Measurements from ENCODE around the gene ADCY10.
A peak's percentile ranks its signal among the peaks of the same experiment; 100 is the strongest.

Gene ADCY10

GRCh38 chr1:167764458-167765330 lies 149.2 kb downstream of the ADCY10 start:
- peak in 1 of 2 experiments; percentile 12 for DNase-seq (ENCODE audit: low read depth in 1 of 2, low spot score in 1 of 2)
- Histone ChIP-seq H3K27ac (replicated peaks) (no peak overlapping the region), H3K4me3 (replicated peaks; ENCODE audit: insufficient read depth, low read length) (no peak overlapping the region), H3K27me3 (ENCODE audit: insufficient read depth, poor library complexity, severe bottlenecking) (no peaks in the 10 kb centered on the region)
- no peak for TF ChIP-seq GABPA (IDR thresholded peaks at IDR 0.05; ENCODE audit: low read depth)
- TF ChIP-seq, protein P1, sequence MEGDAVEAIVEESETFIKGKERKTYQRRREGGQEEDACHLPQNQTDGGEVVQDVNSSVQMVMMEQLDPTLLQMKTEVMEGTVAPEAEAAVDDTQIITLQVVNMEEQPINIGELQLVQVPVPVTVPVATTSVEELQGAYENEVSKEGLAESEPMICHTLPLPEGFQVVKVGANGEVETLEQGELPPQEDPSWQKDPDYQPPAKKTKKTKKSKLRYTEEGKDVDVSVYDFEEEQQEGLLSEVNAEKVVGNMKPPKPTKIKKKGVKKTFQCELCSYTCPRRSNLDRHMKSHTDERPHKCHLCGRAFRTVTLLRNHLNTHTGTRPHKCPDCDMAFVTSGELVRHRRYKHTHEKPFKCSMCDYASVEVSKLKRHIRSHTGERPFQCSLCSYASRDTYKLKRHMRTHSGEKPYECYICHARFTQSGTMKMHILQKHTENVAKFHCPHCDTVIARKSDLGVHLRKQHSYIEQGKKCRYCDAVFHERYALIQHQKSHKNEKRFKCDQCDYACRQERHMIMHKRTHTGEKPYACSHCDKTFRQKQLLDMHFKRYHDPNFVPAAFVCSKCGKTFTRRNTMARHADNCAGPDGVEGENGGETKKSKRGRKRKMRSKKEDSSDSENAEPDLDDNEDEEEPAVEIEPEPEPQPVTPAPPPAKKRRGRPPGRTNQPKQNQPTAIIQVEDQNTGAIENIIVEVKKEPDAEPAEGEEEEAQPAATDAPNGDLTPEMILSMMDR (IDR thresholded peaks at IDR 0.05; ENCODE audit: insufficient read depth, low read length): no peak
- TF ChIP-seq, protein P2, sequence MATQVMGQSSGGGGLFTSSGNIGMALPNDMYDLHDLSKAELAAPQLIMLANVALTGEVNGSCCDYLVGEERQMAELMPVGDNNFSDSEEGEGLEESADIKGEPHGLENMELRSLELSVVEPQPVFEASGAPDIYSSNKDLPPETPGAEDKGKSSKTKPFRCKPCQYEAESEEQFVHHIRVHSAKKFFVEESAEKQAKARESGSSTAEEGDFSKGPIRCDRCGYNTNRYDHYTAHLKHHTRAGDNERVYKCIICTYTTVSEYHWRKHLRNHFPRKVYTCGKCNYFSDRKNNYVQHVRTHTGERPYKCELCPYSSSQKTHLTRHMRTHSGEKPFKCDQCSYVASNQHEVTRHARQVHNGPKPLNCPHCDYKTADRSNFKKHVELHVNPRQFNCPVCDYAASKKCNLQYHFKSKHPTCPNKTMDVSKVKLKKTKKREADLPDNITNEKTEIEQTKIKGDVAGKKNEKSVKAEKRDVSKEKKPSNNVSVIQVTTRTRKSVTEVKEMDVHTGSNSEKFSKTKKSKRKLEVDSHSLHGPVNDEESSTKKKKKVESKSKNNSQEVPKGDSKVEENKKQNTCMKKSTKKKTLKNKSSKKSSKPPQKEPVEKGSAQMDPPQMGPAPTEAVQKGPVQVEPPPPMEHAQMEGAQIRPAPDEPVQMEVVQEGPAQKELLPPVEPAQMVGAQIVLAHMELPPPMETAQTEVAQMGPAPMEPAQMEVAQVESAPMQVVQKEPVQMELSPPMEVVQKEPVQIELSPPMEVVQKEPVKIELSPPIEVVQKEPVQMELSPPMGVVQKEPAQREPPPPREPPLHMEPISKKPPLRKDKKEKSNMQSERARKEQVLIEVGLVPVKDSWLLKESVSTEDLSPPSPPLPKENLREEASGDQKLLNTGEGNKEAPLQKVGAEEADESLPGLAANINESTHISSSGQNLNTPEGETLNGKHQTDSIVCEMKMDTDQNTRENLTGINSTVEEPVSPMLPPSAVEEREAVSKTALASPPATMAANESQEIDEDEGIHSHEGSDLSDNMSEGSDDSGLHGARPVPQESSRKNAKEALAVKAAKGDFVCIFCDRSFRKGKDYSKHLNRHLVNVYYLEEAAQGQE (IDR thresholded peaks at IDR 0.05; ENCODE audit: insufficient replicate concordance, low read depth): no peak
- no peak for TF ChIP-seq SPI1 (IDR thresholded peaks at IDR 0.05; ENCODE audit: borderline replicate concordance, low read depth)
- TF ChIP-seq POLR2AphosphoS5 (IDR thresholded peaks at IDR 0.05; ENCODE audit: low read depth): no peak

DNA sequence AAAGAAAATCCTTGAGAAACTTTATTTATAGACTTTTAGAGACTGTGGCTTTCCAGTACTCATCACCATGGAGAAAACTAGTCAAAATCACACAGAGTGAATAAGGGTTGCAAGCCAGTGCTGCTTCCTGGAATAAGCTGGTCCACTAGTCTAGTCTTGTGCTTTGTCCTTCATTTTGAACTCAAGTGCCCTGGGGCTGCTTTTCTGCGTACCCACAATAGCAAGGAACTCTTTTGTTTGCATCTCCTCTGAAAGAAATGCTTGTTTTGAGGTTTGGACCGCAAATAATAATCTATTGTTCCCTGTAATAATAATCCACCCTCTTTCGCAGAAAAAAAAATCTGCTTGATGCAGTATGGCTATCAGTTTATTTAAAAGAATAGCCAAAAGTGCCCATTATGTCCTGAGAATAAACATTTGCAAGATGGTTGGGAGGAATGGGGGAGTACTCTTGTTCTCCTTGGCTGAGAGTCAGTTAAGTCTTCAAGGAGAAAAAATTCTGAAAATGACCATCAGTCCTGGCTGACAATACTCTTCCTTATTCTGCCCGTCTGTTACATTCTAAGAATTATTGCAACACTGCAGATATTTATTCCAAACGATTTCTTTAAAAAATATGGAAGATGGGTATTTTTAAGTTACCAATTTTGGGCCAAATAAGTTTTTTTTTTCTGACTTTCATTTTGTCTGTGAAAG lies 150.3 kb downstream of the ADCY10 start:
- Histone ChIP-seq H3K27me3 (ENCODE audit: insufficient read depth, poor library complexity, severe bottlenecking) (no peaks in the 10 kb centered on the region), H3K4me3 (replicated peaks; ENCODE audit: insufficient read depth, low read length) (no peak overlapping the region), H3K27ac (replicated peaks) (no peak overlapping the region)
- TF ChIP-seq POLR2AphosphoS5 (IDR thresholded peaks at IDR 0.05; ENCODE audit: low read depth): no peak
- peak in 1 of 2 experiments; percentile 34 for DNase-seq (ENCODE audit: low read depth in 1 of 2, low spot score in 1 of 2)

- Histone ChIP-seq H3K27me3 (ENCODE audit: insufficient read depth, poor library complexity, severe bottlenecking) (no peaks in the 10 kb centered on the region), H3K27ac (replicated peaks) (peak overlapping the region; percentile 1; the same call in 1 of the 2 replicates), H3K4me3 (replicated peaks; ENCODE audit: insufficient read depth, low read length) (no peak overlapping the region)
- TF ChIP-seq, protein P1 (IDR thresholded peaks at IDR 0.05; ENCODE audit: insufficient read depth, low read length): no peak
- TF ChIP-seq, protein P2 (IDR thresholded peaks at IDR 0.05; ENCODE audit: insufficient replicate concordance, low read depth): no peak
- TF ChIP-seq SPI1 (IDR thresholded peaks at IDR 0.05; ENCODE audit: borderline replicate concordance, low read depth) (no peak), GABPA (IDR thresholded peaks at IDR 0.05; ENCODE audit: low read depth) (no peak), POLR2AphosphoS5 (IDR thresholded peaks at IDR 0.05; ENCODE audit: low read depth) (no peak)
- no peak for DNase-seq (ENCODE audit: low read depth in 1 of 2, low spot score in 1 of 2)
Measured at GRCh38 chr1:167762061-167762746, 151.7 kb downstream of the ADCY10 start.

DNA sequence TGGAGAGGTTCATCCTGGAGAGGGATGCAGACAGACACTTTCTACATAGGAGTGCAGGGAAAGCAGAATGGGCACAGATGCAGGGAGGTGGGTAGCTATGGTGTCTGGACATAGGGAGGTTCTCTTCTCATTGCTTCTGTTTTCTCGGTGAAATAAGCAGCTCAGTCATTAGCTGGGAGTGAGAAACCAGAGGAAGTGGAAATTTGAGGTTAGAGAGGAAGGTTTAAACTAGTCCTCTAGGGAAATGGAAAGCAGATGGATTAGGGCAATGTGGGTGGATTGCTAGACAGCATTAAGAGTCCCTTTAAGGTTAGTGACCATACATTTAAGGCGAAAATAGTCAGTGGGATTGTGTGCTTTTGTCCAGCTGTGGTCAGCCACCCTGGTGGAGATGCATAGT lies 152.5 kb downstream of the ADCY10 start:
- TF ChIP-seq, protein P2 (IDR thresholded peaks at IDR 0.05; ENCODE audit: insufficient replicate concordance, low read depth): no peak
- TF ChIP-seq SPI1 (IDR thresholded peaks at IDR 0.05; ENCODE audit: borderline replicate concordance, low read depth) (peak; percentile 90), GABPA (IDR thresholded peaks at IDR 0.05; ENCODE audit: low read depth) (no peak), POLR2AphosphoS5 (IDR thresholded peaks at IDR 0.05; ENCODE audit: low read depth) (peak; percentile 32; the same call in 1 of the 2 replicates)
- TF ChIP-seq, protein P1 (IDR thresholded peaks at IDR 0.05; ENCODE audit: insufficient read depth, low read length): no peak
- H3K27ac ChIP-seq (replicated peaks): no peak overlapping the region
- H3K4me3 ChIP-seq (replicated peaks; ENCODE audit: insufficient read depth, low read length): no peak overlapping the region
- no peaks in the 10 kb centered on the region for H3K27me3 ChIP-seq (ENCODE audit: insufficient read depth, poor library complexity, severe bottlenecking)
- peak in 1 of 2 experiments; percentile 48 for DNase-seq (ENCODE audit: low read depth in 1 of 2, low spot score in 1 of 2)

Data from HL-60 (cell line).